Natural killer cell treated with Interleukin-12 subunit alpha and Interleukin-12 subunit beta and Interleukin-15 and Interleukin-18, amount 100 ng/mL, for 72 hours (primary cell): ENCODE data around the gene MICU1. TPM values are rescaled to one million over a fixed set of nuclear protein-coding genes. Genes with fewer than 3 reads are reported as not detected.
"Not testable (repeated sequence)": the region's sequence is repeated elsewhere in the genome, so short reads cannot be mapped to it uniquely, and the experiment has no call there.

Source experiments
- ATAC-seq, 2 donors: fragments of 150-1000 bp; cut with Tn5 transposase in 1 of 2; sonication (Bioruptor Pico), chemical (Tn5 transposase) in 1 of 2; 2 replicates each; pipeline ENCODE4 v1.10.0; 2021
- DNase-seq: peaks from one replicate; pipeline ENCODE4 v3.0.0; 2022; ENCODE audit warnings: low spot score
- H3K27ac Mint-ChIP-seq, 2 donors: 1 replicate in 1 of 2; 2 replicates in 1 of 2; pipeline ENCODE4 v1.8.0; 2022; ENCODE audit warnings: mixed read lengths in 2 of 2, mild to moderate bottlenecking in 1 of 2, moderate library complexity in 1 of 2
- H3K27me3 Mint-ChIP-seq, 2 donors: 1 replicate in 1 of 2; 2 replicates in 1 of 2; pipeline ENCODE4 v1.8.0; 2022; ENCODE audit warnings: mixed read lengths in 2 of 2
- H3K36me3 Mint-ChIP-seq: one replicate; pipeline ENCODE4 v1.8.0; 2022; ENCODE audit warnings: mixed read lengths
- H3K4me1 Mint-ChIP-seq, 2 donors: 1 replicate in 1 of 2; 2 replicates in 1 of 2; pipeline ENCODE4 v1.8.0; 2022; ENCODE audit warnings: low read depth in 2 of 2, mixed read lengths in 2 of 2, mild to moderate bottlenecking in 1 of 2
- H3K4me3 Mint-ChIP-seq: one replicate; pipeline ENCODE4 v1.8.0; 2022; ENCODE audit warnings: mixed read lengths
- H3K9me3 Mint-ChIP-seq: 2 replicates; pipeline ENCODE4 v1.8.0; 2022; ENCODE audit warnings: mixed read lengths
- total RNA-seq, 2 donors: library from RNA; stranded (reverse); gene quantifications; one replicate each; pipeline ENCODE4 v1.2.3, GENCODE V29; 2022

MICU1 gene
- total RNA-seq, 2 donors from 2014 or later: 40.8 to 43.0 TPM

DNA sequence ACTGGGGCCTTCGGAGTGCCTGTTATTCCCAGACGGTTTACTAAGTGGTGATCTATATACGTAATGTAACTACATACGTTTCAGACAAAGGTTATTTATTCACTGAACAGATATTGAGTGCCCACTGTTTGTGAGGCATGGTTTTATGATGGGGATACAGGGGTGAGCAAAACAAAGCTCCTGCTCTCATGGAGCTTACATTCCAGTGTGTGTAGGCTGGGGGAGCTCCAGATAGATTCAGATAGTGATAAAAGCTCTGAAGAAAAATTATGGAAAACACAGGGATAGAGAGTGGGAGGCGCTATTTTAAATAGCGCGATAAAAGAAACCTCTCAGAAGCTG lies 270.7 kb downstream of the MICU1 start:
- Mint-ChIP-seq H3K9me3 (peaks cover 3% of the 10 kb centered on the region), H3K4me3 (peak overlapping the region; percentile 91), H3K27me3 (no peaks in the 10 kb centered on the region), H3K27ac (peak overlapping the region; percentile 88 to 95), H3K4me1 (peaks cover 30 to 39% of the 10 kb centered on the region in 2 donors), H3K36me3 (peaks cover 11% of the 10 kb centered on the region)
- no peak for DNase-seq
- ATAC-seq: no peak

GRCh38 chr10:72354356-72355213 lies 271.3 kb downstream of the MICU1 start, which contains the start of gene DNAJB12:
Gene DNAJB12, minus strand, starts transcription at chr10:72354919. Its CDS starts 22 bp downstream, at chr10:72354897.
- Mint-ChIP-seq H3K27me3 (no peaks in the 10 kb centered on the region), H3K4me1 (peaks cover 33 to 39% of the 10 kb centered on the region in 2 donors), H3K27ac (peak within 1 kb of the TSS; percentile 88 to 95), H3K4me3 (peak within 1 kb of the TSS; percentile 91), H3K36me3 (peaks cover 11% of the 10 kb centered on the region), H3K9me3 (peaks cover 3% of the 10 kb centered on the region)
- peak; percentile 91 for DNase-seq
- ATAC-seq: peak; percentile 90 to 92

DNA sequence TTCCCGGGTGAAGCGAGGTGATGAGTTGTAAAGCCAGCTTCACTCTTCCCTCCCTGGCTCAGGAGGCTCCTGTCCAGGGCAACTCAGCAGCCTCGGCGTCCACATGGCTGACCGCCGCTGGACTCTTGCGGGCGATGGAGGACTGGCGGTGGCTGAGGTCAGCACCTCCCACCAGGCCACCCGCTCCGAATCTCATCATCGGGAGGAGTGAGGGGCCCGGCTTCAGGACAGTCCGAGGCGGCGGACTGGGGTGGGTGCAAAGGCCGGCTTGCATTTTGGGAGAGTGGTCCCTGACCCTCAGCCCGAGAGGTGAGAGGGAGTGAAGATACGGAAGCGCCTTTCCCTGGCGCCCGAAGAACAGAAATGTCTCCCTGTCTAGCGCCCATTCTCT lies 271.9 kb downstream of the MICU1 start:
- H3K4me1 Mint-ChIP-seq: peaks cover 36 to 39% of the 10 kb centered on the region in 2 donors
- H3K9me3 Mint-ChIP-seq: peaks cover 3% of the 10 kb centered on the region
- no peaks in the 10 kb centered on the region for H3K27me3 Mint-ChIP-seq
- ATAC-seq (peak in 1 of 2 donors; percentile 10), DNase-seq (no peak)
- H3K4me3 Mint-ChIP-seq: peak overlapping the region; percentile 91
- peaks cover 11% of the 10 kb centered on the region for H3K36me3 Mint-ChIP-seq
- peak overlapping the region; percentile 88 to 95 for H3K27ac Mint-ChIP-seq

DNA sequence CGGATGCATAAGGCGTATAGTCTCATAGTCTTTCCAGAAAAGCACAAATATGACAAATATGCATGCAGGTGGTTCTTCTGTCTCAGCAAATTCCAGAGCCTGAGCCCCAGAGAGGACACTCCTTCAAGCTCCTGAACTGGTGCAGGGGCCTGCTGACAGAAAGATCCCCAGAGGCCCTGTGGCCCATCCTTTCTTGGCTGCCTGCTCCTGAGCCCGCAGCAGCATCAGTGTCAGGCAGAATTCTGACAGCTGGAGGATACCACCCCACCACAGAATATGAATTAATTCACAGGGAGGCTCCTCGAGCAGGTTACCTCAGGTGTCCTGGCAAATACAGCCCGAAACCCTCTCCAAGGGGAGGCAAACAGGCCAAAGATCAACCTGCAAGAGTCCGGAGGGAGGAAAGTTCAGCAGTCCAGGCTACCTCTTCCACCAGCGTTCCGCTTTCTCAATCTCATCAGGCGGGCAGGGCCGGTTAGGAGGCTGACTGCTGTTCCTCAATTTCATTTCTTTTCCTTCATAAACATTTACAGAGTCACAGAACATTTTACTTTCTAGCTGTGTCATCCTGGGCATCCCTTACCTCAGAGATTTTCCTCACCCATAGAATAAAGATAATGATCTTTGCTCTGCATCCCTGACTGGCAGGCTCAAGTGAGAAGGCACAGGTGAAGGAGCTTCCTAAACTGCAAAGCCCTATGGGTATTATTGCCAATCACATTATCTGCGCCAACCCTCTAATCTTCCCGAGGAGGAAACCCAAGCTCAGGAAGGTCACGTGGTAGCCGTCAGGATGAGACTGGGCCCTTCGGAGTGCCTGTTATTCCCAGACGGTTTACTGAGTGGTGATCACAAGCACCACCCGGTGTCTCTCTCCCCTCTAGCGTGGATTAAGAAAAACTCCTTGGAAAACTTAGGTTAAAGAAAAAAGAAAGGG lies 272.6 kb downstream of the MICU1 start:
- no peak for DNase-seq

DNA sequence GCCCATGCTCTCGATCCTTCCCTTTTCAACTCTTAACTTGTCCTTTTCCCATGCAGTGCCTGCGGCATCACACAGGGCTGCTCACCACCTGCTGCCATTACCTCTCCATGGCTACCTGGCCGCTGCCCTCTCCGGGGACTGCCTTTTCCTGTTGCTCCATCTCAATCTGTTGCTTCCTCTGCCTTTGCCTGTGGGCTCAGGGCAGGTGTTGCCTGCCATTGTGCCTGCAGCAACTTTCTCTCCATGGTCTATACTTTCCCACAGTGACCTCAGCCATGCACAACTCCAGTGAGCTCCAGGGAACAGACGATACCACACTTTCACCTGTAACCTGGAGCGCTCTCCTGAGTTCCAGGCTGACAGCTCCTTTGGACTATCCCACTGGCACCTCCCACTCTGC lies 274.4 kb downstream of the MICU1 start:
- H3K27me3 Mint-ChIP-seq: no peaks in the 10 kb centered on the region
- no peak overlapping the region for H3K4me3 Mint-ChIP-seq
- no peak for ATAC-seq
- peaks cover 11% of the 10 kb centered on the region for H3K36me3 Mint-ChIP-seq
- peaks cover 38 to 39% of the 10 kb centered on the region in 2 donors for H3K4me1 Mint-ChIP-seq
- DNase-seq: no peak
- H3K27ac Mint-ChIP-seq: peak overlapping the region; percentile 3 to 26
- peaks cover 3% of the 10 kb centered on the region for H3K9me3 Mint-ChIP-seq

More for the DNA sequence above, 272.6 kb downstream of the MICU1 start:
- H3K4me3 Mint-ChIP-seq: peak overlapping the region; percentile 91
- H3K27ac Mint-ChIP-seq: peak overlapping the region; percentile 88 to 95
- peaks cover 11% of the 10 kb centered on the region for H3K36me3 Mint-ChIP-seq
- ATAC-seq: no peak
- peaks cover 3% of the 10 kb centered on the region for H3K9me3 Mint-ChIP-seq
- H3K27me3 Mint-ChIP-seq: no peaks in the 10 kb centered on the region
- peaks cover 38 to 39% of the 10 kb centered on the region in 2 donors for H3K4me1 Mint-ChIP-seq

- H3K27ac Mint-ChIP-seq: peak overlapping the region in 1 of 2 donors; percentile 61
- H3K36me3 Mint-ChIP-seq: peaks cover 11% of the 10 kb centered on the region
- no peak for ATAC-seq
- H3K4me3 Mint-ChIP-seq: no peak overlapping the region
- DNase-seq: no peak
- H3K27me3 Mint-ChIP-seq: no peaks in the 10 kb centered on the region
- H3K4me1 Mint-ChIP-seq: peaks cover 30 to 35% of the 10 kb centered on the region in 2 donors
- no peaks in the 10 kb centered on the region for H3K9me3 Mint-ChIP-seq
Observed at GRCh38 chr10:72349438-72349837, 276.4 kb downstream of the MICU1 start.

GRCh38 chr10:72348282-72348681 lies 277.6 kb downstream of the MICU1 start:
- Mint-ChIP-seq H3K27me3 (no peaks in the 10 kb centered on the region), H3K4me1 (peaks cover 26 to 39% of the 10 kb centered on the region in 2 donors), H3K9me3 (no peaks in the 10 kb centered on the region)

DNA sequence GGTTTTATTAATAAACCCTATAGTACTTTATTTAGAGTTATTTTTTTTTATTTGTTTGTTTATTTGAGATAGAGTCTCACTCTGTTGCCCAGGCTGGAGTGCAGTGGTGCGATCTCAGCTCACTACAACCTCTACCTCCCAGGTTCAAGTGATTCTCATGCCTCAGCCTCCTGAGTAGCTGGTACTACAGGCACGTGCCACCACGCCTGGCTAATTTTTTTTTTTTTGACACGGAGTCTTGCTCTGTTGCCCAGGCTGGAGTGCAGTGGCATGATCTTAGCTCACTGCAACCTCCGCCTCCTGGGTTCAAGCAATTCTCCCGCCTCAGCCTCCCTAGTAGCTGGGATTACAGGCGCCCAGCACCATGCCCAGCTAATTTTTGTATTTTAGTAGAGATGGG lies 279.8 kb downstream of the MICU1 start:
- H3K9me3 Mint-ChIP-seq, ATAC-seq, DNase-seq, H3K27ac Mint-ChIP-seq, H3K27me3 Mint-ChIP-seq, H3K36me3 Mint-ChIP-seq, H3K4me3 Mint-ChIP-seq: not testable (repeated sequence)
- peaks cover 7 to 30% of the 10 kb centered on the region in 2 donors for H3K4me1 Mint-ChIP-seq

More at GRCh38 chr10:72348282-72348681, 277.6 kb downstream of the MICU1 start:
- H3K36me3 Mint-ChIP-seq: peaks cover 11% of the 10 kb centered on the region
- peak in 1 of 2 donors; percentile 29 for ATAC-seq
- no peak for DNase-seq
- peak overlapping the region in 1 of 2 donors; percentile 61 for H3K27ac Mint-ChIP-seq
- H3K4me3 Mint-ChIP-seq: no peak overlapping the region

- peak; percentile 33 to 51 for ATAC-seq
- Mint-ChIP-seq H3K4me3 (no peak overlapping the region), H3K27ac (peak overlapping the region in 1 of 2 donors; percentile 59), H3K36me3 (no peaks in the 10 kb centered on the region), H3K27me3 (no peaks in the 10 kb centered on the region), H3K9me3 (no peaks in the 10 kb centered on the region), H3K4me1 (peaks cover 12 to 32% of the 10 kb centered on the region in 2 donors)
- no peak for DNase-seq
Observed at GRCh38 chr10:72344932-72345331, 280.9 kb downstream of the MICU1 start.

- Mint-ChIP-seq H3K9me3 (no peaks in the 10 kb centered on the region), H3K4me1 (peaks cover 12 to 25% of the 10 kb centered on the region in 2 donors), H3K27me3 (no peaks in the 10 kb centered on the region), H3K4me3 (no peak overlapping the region), H3K27ac (peak overlapping the region; percentile 47 to 64), H3K36me3 (peaks cover 2% of the 10 kb centered on the region)
- DNase-seq: no peak
- no peak for ATAC-seq
Observed at GRCh38 chr10:72342911-72343310, 283.0 kb downstream of the MICU1 start.

DNA sequence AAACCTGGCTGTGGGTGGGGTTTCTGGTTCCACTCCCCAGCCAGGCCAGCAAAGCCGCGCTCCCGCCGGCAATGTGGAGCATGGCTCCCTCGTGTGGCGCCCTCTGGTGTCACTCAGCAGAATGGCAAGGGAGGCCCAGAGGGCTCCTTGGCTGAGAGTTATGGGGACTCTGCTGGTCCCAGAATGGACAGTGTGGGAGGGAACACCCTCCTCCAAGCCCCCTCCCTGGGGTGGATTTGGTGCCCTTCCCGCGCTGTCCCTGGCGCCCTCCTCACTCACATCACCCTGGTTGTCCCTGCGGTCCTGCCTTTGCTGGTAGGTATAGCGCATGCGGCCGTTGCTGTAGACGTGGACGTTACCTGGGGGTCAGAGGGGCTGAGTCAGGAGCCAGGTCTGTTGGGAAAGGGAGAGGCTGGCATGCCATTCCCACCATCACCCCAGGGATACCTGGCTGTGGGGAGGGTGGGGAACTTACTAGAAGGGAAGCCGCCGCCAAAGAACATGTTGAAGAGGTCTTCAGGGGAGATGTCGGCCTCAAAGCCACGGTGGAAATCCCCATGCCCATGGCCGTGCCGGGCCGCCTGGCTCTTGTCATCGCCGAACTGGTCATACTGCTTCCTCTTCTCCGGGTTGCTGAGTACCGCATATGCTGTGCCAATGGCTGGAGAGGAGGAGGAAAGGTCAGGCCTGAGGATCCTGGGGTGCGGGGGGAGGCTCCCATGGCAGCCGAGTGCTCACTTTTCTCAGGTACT lies 285.2 kb downstream of the MICU1 start:
- DNase-seq (peak; percentile 80), ATAC-seq (peak; percentile 65 to 73)
- Mint-ChIP-seq H3K4me3 (no peak overlapping the region), H3K36me3 (peaks cover 6% of the 10 kb centered on the region), H3K27ac (peak overlapping the region; percentile 64 to 82), H3K9me3 (no peaks in the 10 kb centered on the region), H3K4me1 (peaks cover 28 to 43% of the 10 kb centered on the region in 2 donors), H3K27me3 (no peaks in the 10 kb centered on the region)

DNA sequence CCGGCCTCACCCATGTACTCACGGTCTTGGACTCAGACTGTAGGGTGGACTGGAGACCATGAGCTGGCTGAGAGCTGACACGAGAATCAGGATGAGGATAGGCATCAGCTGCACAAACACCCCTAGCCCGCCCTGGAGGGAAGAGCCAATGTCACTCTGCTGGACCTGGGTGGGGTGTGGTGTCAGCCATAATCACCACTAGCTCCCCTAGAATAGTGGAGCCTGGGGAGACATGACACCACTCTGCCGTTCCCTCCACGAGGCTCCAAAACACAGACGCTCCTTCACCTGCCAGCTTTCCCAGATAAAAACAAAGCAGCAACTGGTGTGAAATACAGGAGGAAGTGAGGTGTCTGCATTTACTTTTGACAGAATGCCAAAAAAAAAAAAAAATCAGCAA lies 287.7 kb downstream of the MICU1 start:
- peaks cover 53 to 57% of the 10 kb centered on the region in 2 donors for H3K4me1 Mint-ChIP-seq
- H3K36me3 Mint-ChIP-seq: peaks cover 6% of the 10 kb centered on the region
- DNase-seq (no peak), ATAC-seq (no peak)
- no peaks in the 10 kb centered on the region for H3K9me3 Mint-ChIP-seq
- H3K27me3 Mint-ChIP-seq: no peaks in the 10 kb centered on the region
- H3K4me3 Mint-ChIP-seq: no peak overlapping the region
- H3K27ac Mint-ChIP-seq: peak overlapping the region in 1 of 2 donors; percentile 58

DNA sequence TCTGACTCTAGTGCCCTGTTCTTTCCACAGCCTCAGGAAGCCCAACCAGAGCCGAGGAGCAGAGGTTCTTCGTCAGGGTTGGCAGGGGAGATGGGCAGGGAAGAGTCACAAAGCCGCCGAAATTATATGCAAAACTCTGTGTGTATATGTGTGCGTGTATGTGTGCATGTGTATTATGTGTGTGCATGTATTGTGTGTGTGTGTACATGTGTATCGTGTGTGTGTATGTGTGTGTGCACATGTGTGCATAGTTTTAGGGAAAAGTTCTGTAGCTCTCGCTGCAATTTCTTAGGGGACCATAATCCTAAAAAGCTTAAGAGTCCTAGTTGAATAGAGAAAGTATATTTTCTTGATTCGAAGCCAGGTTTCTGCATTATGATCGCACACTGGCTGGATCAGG lies 288.2 kb downstream of the MICU1 start:
- ATAC-seq: no peak
- H3K27me3 Mint-ChIP-seq: no peaks in the 10 kb centered on the region
- H3K4me3 Mint-ChIP-seq: no peak overlapping the region
- no peak for DNase-seq
- H3K9me3 Mint-ChIP-seq: no peaks in the 10 kb centered on the region
- H3K4me1 Mint-ChIP-seq: peaks cover 57 to 61% of the 10 kb centered on the region in 2 donors
- H3K27ac Mint-ChIP-seq: peak overlapping the region in 1 of 2 donors; percentile 58
- H3K36me3 Mint-ChIP-seq: peaks cover 6% of the 10 kb centered on the region
